Mammary epithelial cell (primary cell): ENCODE data around the gene TOLLIP.

Experiments used
- EZH2 ChIP-seq: IDR thresholded peaks from 2 replicates; pipeline ENCODE4 v1.6.1; 2012; ENCODE audit warnings: low read length, inconsistent platforms, borderline replicate concordance
- TF ChIP-seq, protein P1 (sequence below), 2 donors: IDR thresholded peaks in 1 of 2; conservative IDR thresholded peaks in 1 of 2; 2 replicates each; pipeline ENCODE4 v1.5.1; 2011 to 2012; ENCODE audit warnings: inconsistent platforms in 2 of 2, low read length in 2 of 2, mild to moderate bottlenecking in 2 of 2, control low read depth in 1 of 2, low read depth in 1 of 2; ENCODE audit not compliant: insufficient read depth in 1 of 2; ENCODE audit errors: extremely low read depth in 1 of 2

GRCh38 chr11:1236316-1237127 lies 72.9 kb downstream of the TOLLIP start:
- TF ChIP-seq, protein P1, sequence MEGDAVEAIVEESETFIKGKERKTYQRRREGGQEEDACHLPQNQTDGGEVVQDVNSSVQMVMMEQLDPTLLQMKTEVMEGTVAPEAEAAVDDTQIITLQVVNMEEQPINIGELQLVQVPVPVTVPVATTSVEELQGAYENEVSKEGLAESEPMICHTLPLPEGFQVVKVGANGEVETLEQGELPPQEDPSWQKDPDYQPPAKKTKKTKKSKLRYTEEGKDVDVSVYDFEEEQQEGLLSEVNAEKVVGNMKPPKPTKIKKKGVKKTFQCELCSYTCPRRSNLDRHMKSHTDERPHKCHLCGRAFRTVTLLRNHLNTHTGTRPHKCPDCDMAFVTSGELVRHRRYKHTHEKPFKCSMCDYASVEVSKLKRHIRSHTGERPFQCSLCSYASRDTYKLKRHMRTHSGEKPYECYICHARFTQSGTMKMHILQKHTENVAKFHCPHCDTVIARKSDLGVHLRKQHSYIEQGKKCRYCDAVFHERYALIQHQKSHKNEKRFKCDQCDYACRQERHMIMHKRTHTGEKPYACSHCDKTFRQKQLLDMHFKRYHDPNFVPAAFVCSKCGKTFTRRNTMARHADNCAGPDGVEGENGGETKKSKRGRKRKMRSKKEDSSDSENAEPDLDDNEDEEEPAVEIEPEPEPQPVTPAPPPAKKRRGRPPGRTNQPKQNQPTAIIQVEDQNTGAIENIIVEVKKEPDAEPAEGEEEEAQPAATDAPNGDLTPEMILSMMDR (conservative IDR thresholded peaks at IDR 0.05 in 1 of 2, IDR thresholded peaks at IDR 0.05 in 1 of 2; ENCODE audit: extremely low read depth in 1 of 2, insufficient read depth in 1 of 2, low read depth in 1 of 2, low read length in 2 of 2) = no peak
- TF ChIP-seq EZH2 = no peak
